GM20431 (cell line): ENCODE data around the gene GALNT17.
"Not testable (repeated sequence)": the region's sequence is repeated elsewhere in the genome, so short reads cannot be mapped to it uniquely, and the experiment has no call there.

Source experiments
- in situ Hi-C: fragments of 300-500 bp; cut with MseI, MboI; formaldehyde crosslinking; loops from one replicate; pipeline ENCODE4 v1.15.0; 2020; ENCODE audit warnings: low sequenced_read_pairs; ENCODE audit not compliant: unreplicated experiment

Gene GALNT17

DNA sequence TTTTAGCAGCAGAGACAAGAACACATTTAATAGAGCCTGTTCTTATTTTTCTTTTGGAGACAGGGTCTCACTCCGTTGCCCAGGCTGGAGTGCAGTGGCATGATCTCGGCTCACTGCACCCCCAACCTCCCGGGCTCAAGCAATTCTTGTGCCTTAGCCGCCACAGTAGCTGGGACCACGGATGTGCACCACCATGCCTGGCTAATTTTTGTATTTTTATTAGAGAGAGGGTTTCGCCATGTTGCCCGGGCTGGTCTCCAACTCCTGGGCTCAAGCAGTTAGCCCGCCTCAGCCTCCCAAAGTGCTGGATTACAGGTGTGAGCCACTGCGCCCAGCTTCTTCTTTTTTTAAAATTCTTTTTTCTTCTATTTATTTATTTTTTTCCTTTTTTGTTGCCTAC lies 23.3 kb downstream of the GALNT17 start:
- in situ Hi-C loops, result no loop called here

GRCh38 chr7:71157757-71158156 lies 25.8 kb downstream of the GALNT17 start:
- in situ Hi-C loops, result no loop called here

DNA sequence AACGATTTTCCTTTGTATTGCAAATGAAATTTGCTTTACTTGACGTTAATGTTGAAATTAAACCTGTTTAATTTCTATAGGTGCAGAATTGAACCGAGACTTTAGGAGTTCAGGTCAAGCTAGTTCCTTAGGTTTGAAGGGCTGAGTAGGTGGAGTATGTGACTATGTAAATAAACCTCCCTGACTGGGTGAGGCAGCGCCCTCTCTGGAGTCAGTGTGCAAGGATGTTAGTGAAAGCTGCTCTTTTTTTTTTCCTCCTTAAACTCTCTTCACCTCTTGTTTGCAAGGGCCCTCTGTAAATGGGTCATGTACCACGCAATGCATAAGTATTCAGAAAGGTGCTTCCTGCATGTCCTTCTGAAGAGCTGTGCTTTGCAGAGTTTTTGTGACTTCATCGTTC lies 33.8 kb downstream of the GALNT17 start:
- in situ Hi-C loops, result no loop called here

GRCh38 chr7:71171476-71171875 lies 39.5 kb downstream of the GALNT17 start:
- in situ Hi-C loops, result no loop called here

DNA sequence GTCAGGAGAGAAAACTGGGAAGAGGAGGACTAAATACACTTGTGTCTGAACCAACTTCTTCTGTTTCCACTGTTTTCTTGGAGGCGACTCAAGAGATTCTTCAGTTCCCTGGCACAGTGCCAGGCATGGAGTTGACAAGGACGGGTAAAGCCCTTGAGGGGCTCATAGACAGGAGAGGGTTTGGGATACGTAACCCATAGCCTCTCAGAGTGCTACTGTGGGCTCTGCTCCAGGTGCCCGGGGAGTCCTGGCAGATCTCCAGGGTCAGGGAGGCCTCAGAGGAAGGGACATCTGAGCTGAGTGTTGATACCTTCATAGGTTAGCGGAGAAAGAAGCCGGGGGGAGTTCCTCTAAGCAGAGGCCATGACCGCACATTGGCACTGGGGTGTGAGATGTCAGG lies 42.0 kb downstream of the GALNT17 start:
- in situ Hi-C loops, result no loop called here

GRCh38 chr7:71182438-71182935 lies 50.5 kb downstream of the GALNT17 start:
- in situ Hi-C loops, result no loop called here

GRCh38 chr7:71184136-71184535 lies 52.2 kb downstream of the GALNT17 start:
- in situ Hi-C loops, result no loop called here

- in situ Hi-C loops, result no loop called here
Measured at GRCh38 chr7:71184609-71185008, 52.7 kb downstream of the GALNT17 start.

- in situ Hi-C loops, result no loop called here
Measured at GRCh38 chr7:71186535-71187057, 54.7 kb downstream of the GALNT17 start.

- in situ Hi-C loops, result no loop called here
Measured at GRCh38 chr7:71191771-71192170, 59.8 kb downstream of the GALNT17 start.

- in situ Hi-C loops, result no loop called here
Measured at GRCh38 chr7:71193099-71193810, 61.3 kb downstream of the GALNT17 start.

- in situ Hi-C loops, result no loop called here
Measured at GRCh38 chr7:71198391-71198790, 66.4 kb downstream of the GALNT17 start.

DNA sequence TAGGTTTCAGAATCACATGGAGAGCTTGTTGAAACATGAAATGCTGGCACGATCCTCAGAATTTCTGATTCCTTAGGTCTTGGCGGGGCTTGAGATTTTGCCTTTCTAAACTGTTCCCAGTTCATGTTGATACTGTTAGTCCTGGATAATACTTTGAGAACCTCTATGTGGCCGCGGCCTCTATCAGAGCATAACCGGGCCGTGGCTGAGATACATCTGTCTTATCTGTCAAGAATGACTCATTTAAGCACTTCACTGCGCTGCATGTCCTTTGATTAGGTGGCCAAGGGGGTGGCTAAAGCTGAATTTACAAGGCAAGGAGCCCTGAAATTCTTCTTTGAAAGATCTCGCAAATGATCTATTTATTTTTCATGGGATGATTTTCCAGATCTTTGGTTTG lies 66.9 kb downstream of the GALNT17 start:
- in situ Hi-C loops, result no loop called here

DNA sequence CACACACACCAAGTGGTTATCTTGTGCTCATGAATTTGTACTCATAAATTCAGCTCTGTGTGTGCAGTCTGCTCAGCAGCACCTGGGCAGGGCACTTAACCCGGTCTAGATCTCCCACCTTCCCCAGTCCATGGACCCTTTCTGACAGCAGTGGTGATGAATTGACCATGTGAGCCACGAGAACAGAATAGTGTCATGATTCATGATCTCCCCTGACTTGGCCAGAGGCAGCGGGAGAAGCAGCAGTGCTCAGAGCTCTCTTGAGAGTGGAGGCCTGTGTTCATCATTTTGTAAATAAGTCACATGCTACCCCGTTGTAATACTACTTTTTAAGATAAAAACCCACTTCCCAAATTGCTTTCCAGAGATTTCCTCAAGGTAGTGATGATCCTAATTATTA lies 74.2 kb downstream of the GALNT17 start:
- in situ Hi-C loops, result no loop called here

GRCh38 chr7:71208881-71209280 lies 76.9 kb downstream of the GALNT17 start:
- in situ Hi-C loops, result no loop called here

GRCh38 chr7:71209484-71209883 lies 77.5 kb downstream of the GALNT17 start:
- in situ Hi-C loops, result not testable (repeated sequence)

DNA sequence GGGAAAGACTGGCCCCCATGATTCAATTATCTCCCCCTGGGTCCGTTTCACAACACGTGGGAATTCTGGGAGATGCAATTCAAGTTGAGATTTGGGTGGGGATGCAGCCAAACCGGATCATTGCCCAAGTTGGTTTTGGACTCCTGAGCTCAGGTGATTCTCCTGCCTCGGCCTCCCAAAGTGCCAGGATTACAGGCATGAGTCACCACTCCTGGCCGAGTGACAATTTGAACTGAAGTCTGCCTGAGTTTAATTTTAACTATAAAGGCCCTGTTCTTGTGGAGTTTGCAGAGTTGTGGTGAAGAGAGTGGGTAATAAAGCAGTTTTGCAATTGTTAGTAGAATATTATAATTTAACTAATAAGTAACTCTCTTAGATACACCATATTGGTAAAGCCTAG lies 78.3 kb downstream of the GALNT17 start:
- in situ Hi-C loops, result no loop called here

GRCh38 chr7:71212433-71212832 lies 80.5 kb downstream of the GALNT17 start:
- in situ Hi-C loops, result not testable (repeated sequence)

- in situ Hi-C loops, result no loop called here
Measured at GRCh38 chr7:71216211-71216610, 84.3 kb downstream of the GALNT17 start.

- in situ Hi-C loops, result no loop called here
Measured at GRCh38 chr7:71220210-71220695, 88.3 kb downstream of the GALNT17 start.

- in situ Hi-C loops, result no loop called here
Measured at GRCh38 chr7:71221049-71221448, 89.1 kb downstream of the GALNT17 start.

DNA sequence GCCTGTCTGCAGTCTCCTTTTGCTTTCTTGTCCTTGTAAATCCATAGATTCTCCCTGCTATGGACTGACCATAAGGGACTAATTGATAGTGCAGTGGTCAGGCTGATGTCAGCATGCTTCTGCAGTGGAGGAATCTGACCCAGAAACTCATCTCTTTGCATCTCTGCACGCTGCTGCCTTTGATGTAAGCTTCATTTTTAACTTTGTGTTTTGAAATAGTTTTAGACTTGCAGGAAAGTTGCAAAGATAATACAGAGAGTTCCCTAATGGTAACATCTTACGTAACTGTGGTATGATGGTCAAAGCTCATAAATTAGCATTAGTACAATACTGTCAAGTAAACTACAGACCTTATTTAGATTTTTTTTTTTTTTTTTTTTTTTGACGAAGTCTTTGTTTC lies 89.6 kb downstream of the GALNT17 start:
- in situ Hi-C loops, result no loop called here
